ENCODE data around the gene RARB. TPM values are rescaled to one million over a fixed set of nuclear protein-coding genes. Genes with fewer than 3 reads are reported as not detected.

RARB gene
- total RNA-seq, 1 experiment from 2014 or later: not detected

- CTCF ChIA-PET: interaction anchor here (0.5 to 1.2 kb wide), 5 partner anchors 22 to 1237 kb away, joined by 3 to 5 read pairs (median 3); no protein-coding TSS in a partner anchor
- intact Hi-C loops (cut with micrococcal nuclease): no loop called here
- H3K4me3 Mint-ChIP-seq (ENCODE audit: unreplicated experiment): no peak overlapping the region
- POLR2A ChIA-PET: interaction anchor here (0.5 kb wide), 1 partner anchor 131 kb away, joined by 3 read pairs; no protein-coding TSS in a partner anchor
- no TSS peak for BruUV-seq (replicated peaks)
- H3K27ac Mint-ChIP-seq (ENCODE audit: low read depth, unreplicated experiment): no peak overlapping the region
- peak; percentile 76 for DNase-seq (ENCODE audit: unreplicated experiment)
- H3K9me3 Mint-ChIP-seq (ENCODE audit: unreplicated experiment): no peaks in the 10 kb centered on the region
- TF ChIP-seq, protein P1, sequence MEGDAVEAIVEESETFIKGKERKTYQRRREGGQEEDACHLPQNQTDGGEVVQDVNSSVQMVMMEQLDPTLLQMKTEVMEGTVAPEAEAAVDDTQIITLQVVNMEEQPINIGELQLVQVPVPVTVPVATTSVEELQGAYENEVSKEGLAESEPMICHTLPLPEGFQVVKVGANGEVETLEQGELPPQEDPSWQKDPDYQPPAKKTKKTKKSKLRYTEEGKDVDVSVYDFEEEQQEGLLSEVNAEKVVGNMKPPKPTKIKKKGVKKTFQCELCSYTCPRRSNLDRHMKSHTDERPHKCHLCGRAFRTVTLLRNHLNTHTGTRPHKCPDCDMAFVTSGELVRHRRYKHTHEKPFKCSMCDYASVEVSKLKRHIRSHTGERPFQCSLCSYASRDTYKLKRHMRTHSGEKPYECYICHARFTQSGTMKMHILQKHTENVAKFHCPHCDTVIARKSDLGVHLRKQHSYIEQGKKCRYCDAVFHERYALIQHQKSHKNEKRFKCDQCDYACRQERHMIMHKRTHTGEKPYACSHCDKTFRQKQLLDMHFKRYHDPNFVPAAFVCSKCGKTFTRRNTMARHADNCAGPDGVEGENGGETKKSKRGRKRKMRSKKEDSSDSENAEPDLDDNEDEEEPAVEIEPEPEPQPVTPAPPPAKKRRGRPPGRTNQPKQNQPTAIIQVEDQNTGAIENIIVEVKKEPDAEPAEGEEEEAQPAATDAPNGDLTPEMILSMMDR (IDR thresholded peaks at IDR 0.05; ENCODE audit: unreplicated experiment): no peak
- H3K36me3 Mint-ChIP-seq (ENCODE audit: insufficient read depth, unreplicated experiment): peaks cover 2% of the 10 kb centered on the region
- H3K27me3 Mint-ChIP-seq (ENCODE audit: insufficient read depth, unreplicated experiment): no peaks in the 10 kb centered on the region
- H3K4me1 Mint-ChIP-seq (ENCODE audit: insufficient read depth, unreplicated experiment): peaks cover 6% of the 10 kb centered on the region
Observed at GRCh38 chr3:25448750-25449692, 21.0 kb downstream of the RARB start.

- POLR2A ChIA-PET: no interaction called here
- no peaks in the 10 kb centered on the region for H3K9me3 Mint-ChIP-seq (ENCODE audit: unreplicated experiment)
- BruUV-seq (replicated peaks): no TSS peak
Observed at GRCh38 chr3:25449857-25450256, 21.8 kb downstream of the RARB start.

GRCh38 chr3:25452192-25452591 is 24.1 kb downstream of the RARB start:
- Mint-ChIP-seq H3K4me1 (ENCODE audit: insufficient read depth, unreplicated experiment) (peaks cover 10% of the 10 kb centered on the region), H3K36me3 (ENCODE audit: insufficient read depth, unreplicated experiment) (peaks cover 4% of the 10 kb centered on the region), H3K27me3 (ENCODE audit: insufficient read depth, unreplicated experiment) (no peaks in the 10 kb centered on the region), H3K4me3 (ENCODE audit: unreplicated experiment) (no peak overlapping the region), H3K27ac (ENCODE audit: low read depth, unreplicated experiment) (no peak overlapping the region), H3K9me3 (ENCODE audit: unreplicated experiment) (no peaks in the 10 kb centered on the region)
- TF ChIP-seq, protein P1 (IDR thresholded peaks at IDR 0.05; ENCODE audit: unreplicated experiment): no peak
- ChIA-PET CTCF (no interaction called here), POLR2A (no interaction called here)
- BruUV-seq (replicated peaks): no TSS peak
- intact Hi-C loops (cut with micrococcal nuclease): no loop called here
- no peak for DNase-seq (ENCODE audit: unreplicated experiment)

More at GRCh38 chr3:25449857-25450256, 21.8 kb downstream of the RARB start:
- Mint-ChIP-seq H3K27ac (ENCODE audit: low read depth, unreplicated experiment) (no peak overlapping the region), H3K4me3 (ENCODE audit: unreplicated experiment) (no peak overlapping the region), H3K36me3 (ENCODE audit: insufficient read depth, unreplicated experiment) (peaks cover 4% of the 10 kb centered on the region), H3K4me1 (ENCODE audit: insufficient read depth, unreplicated experiment) (peaks cover 10% of the 10 kb centered on the region), H3K27me3 (ENCODE audit: insufficient read depth, unreplicated experiment) (no peaks in the 10 kb centered on the region)
- intact Hi-C loops (cut with micrococcal nuclease): no loop called here
- CTCF ChIA-PET: interaction anchor here (0.6 to 1.0 kb wide), 4 partner anchors 8 to 163 kb away, joined by 3 to 6 read pairs (median 4); no protein-coding TSS in a partner anchor
- DNase-seq (ENCODE audit: unreplicated experiment): no peak
- TF ChIP-seq, protein P1 (IDR thresholded peaks at IDR 0.05; ENCODE audit: unreplicated experiment): no peak

GRCh38 chr3:25452740-25453139 is 24.7 kb downstream of the RARB start:
- H3K27me3 Mint-ChIP-seq (ENCODE audit: insufficient read depth, unreplicated experiment): no peaks in the 10 kb centered on the region
- POLR2A ChIA-PET: no interaction called here
- no TSS peak for BruUV-seq (replicated peaks)
- no peak overlapping the region for H3K27ac Mint-ChIP-seq (ENCODE audit: low read depth, unreplicated experiment)
- TF ChIP-seq, protein P1 (IDR thresholded peaks at IDR 0.05; ENCODE audit: unreplicated experiment): no peak
- H3K4me1 Mint-ChIP-seq (ENCODE audit: insufficient read depth, unreplicated experiment): peaks cover 10% of the 10 kb centered on the region
- H3K4me3 Mint-ChIP-seq (ENCODE audit: unreplicated experiment): no peak overlapping the region
- intact Hi-C loops (cut with micrococcal nuclease): no loop called here
- no peaks in the 10 kb centered on the region for H3K9me3 Mint-ChIP-seq (ENCODE audit: unreplicated experiment)
- H3K36me3 Mint-ChIP-seq (ENCODE audit: insufficient read depth, unreplicated experiment): peaks cover 4% of the 10 kb centered on the region
- CTCF ChIA-PET: interaction anchor here (3.6 kb wide), 1 partner anchor 11 kb away, joined by 17 read pairs; no protein-coding TSS in a partner anchor
- no peak for DNase-seq (ENCODE audit: unreplicated experiment)
